Measurements from ENCODE around the gene AFF1.

GRCh38 chr4:87077914-87078585 is 143.2 kb downstream of the AFF1 start:
- TF ChIP-seq, protein P1, sequence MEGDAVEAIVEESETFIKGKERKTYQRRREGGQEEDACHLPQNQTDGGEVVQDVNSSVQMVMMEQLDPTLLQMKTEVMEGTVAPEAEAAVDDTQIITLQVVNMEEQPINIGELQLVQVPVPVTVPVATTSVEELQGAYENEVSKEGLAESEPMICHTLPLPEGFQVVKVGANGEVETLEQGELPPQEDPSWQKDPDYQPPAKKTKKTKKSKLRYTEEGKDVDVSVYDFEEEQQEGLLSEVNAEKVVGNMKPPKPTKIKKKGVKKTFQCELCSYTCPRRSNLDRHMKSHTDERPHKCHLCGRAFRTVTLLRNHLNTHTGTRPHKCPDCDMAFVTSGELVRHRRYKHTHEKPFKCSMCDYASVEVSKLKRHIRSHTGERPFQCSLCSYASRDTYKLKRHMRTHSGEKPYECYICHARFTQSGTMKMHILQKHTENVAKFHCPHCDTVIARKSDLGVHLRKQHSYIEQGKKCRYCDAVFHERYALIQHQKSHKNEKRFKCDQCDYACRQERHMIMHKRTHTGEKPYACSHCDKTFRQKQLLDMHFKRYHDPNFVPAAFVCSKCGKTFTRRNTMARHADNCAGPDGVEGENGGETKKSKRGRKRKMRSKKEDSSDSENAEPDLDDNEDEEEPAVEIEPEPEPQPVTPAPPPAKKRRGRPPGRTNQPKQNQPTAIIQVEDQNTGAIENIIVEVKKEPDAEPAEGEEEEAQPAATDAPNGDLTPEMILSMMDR (IDR thresholded peaks at IDR 0.05; ENCODE audit: low read length), result no peak
- TF ChIP-seq EZH2phosphoT487 (IDR thresholded peaks at IDR 0.05; ENCODE audit: low read length) (no peak), EZH2 (optimal IDR thresholded peaks at IDR 0.05; ENCODE audit: low read depth, low read length) (no peak)
